Gastroesophageal sphincter (tissue), 3 donors: ENCODE data around the gene ARHGAP9.

ENCODE experiments used
- CTCF ChIP-seq, 4 experiments: fragments of 200-600 bp in 2 of 4; fragments of 450-650 bp in 2 of 4; sonication (generic) in 1 of 4; IDR thresholded peaks; one replicate each; pipeline ENCODE4 v1.5.1; 2017 to 2019; ENCODE audit warnings: antibody characterized with exemption in 4 of 4, mild to moderate bottlenecking in 2 of 4, moderate library complexity in 2 of 4
- EP300 ChIP-seq: sonication (generic); formaldehyde crosslinking; IDR thresholded peaks from one replicate; pipeline ENCODE4 v1.6.1; 2017; ENCODE audit warnings: antibody characterized with exemption, mild to moderate bottlenecking

DNA sequence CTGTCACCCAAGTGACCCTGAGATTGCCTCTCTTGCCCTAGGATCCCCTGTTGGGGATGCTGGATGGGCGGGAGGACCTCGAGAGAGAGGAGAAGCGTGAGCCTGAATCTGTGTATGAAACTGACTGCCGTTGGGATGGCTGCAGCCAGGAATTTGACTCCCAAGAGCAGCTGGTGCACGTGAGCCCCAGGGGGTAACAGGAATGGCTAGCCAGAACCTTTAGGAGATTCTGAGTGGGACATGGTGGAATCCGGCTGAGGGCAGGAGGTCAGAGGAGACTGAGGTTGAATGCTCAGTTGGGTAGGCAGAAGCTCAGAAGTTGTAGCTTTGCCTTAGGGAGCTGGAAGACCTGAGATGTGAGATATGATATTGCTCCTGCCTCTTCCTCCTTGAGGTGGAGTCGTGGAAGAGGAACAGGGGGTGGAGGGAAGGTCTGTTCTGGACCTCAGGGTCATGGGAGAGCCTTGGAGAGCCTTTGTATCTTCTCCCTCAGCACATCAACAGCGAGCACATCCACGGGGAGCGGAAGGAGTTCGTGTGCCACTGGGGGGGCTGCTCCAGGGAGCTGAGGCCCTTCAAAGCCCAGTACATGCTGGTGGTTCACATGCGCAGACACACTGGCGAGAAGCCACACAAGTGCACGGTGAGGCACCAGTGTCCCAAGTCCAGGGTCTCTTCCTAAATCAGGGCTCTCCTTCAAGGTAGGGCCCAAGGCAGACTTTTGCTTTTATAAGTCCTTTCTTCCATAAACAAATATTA lies 13.7 kb downstream of the ARHGAP9 start:
- TF ChIP-seq CTCF (IDR thresholded peaks at IDR 0.05) = no peak
- TF ChIP-seq EP300 = no peak
